HK-2 (cell line): ENCODE data around the gene PLA2G2C.
"Not testable (repeated sequence)": the region's sequence is repeated elsewhere in the genome, so short reads cannot be mapped to it uniquely, and the experiment has no call there.

Source experiments
- DNase-seq: peaks from one replicate; pipeline ENCODE4 v3.0.0-alpha.2; 2018; ENCODE audit not compliant: unreplicated experiment

Gene PLA2G2C

GRCh38 chr1:20185834-20186782, at the start of gene PLA2G2C, which contains the start of gene UBXN10:
Gene PLA2G2C, minus strand, starts transcription at chr1:20186518. Its CDS starts 9,155 bp downstream, at chr1:20177363.
Gene UBXN10, plus strand, starts transcription at chr1:20186096. Its CDS starts 4,466 bp downstream, at chr1:20190562.
- DNase-seq, result no peak

DNA sequence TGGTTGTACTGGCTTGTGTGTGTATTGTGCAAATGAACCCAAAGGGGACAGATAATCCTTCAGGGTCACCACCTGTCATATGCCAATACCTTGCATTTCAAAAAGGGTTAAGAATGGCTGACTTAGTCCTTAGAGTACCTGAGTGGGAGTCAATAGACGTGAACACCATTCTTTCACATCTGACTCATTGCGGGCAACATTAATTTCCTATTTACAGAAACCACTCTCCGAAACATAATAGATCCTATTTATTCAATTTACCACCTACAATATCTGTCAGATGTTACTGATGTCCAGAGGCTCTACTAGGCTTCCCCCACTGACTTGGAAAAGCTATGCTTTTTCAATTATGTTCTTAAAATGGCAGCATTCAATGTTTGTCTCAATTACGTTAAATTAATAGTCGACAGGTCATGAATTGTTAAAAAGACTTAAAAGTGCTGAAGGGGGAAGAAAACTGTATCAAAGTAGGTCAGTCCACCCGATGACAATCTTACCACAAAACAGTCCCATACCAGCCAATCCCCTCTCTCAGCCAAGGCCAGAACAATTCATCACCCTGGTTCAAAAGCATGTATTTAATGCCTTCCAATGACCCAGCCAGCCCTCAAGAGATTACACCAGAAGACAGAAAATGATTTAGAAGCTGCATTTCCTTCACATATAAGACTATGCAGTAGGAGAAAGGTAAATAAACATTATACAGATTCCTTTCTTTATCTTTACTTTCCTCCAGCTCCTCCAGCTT, 48.6 kb upstream of the PLA2G2C start:
- DNase-seq, result no peak

GRCh38 chr1:20233866-20234265, 47.5 kb upstream of the PLA2G2C start:
- no peak for DNase-seq

GRCh38 chr1:20233394-20233793, 47.1 kb upstream of the PLA2G2C start:
- DNase-seq, result no peak

DNA sequence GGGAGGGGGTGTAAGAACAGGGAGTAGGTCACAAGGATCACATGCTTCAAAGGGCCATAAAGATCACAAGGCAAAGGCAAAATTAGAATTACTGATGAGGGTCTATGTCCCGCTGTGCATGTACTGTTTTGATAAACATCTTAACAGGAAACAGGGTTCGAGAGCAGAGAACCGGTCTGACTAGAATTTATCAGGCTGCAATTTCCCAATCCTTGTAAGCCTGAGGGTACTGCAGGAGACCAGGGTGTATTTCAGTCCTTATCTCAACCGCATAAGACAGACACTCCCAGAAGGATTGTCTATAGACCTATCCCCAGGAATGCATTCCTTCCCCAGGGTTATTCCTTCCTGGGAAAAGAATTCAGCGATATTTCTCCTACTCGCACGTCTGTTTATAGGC, 46.2 kb upstream of the PLA2G2C start:
- DNase-seq, result not testable (repeated sequence)

- DNase-seq, result no peak
Measured at GRCh38 chr1:20229171-20229570, 42.9 kb upstream of the PLA2G2C start.

DNA sequence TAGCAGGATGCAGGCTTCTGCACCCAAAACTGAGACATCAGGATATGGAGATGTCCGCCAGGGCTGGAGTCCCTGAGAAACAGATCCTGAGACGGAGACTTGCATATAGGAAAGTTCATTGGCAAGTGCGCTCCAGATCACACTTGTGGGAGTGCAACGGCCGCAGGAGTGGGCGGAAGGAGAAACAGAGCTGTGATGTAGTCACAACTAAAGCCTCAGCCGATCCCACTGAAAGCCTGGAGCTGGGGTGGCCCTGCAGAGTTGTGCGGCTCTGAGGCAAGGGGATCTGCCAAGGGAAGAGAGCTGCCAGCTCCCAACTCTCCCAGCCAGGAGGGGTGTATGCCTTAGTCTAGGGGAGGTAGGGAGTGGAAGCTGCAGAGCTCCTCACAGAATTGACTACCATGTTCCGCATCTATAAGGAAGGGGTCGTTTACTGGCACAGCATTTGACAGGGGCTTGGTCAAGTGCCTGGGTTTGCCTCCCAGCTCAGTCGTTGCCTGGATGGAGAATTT, 42.1 kb upstream of the PLA2G2C start:
- DNase-seq, result no peak

DNA sequence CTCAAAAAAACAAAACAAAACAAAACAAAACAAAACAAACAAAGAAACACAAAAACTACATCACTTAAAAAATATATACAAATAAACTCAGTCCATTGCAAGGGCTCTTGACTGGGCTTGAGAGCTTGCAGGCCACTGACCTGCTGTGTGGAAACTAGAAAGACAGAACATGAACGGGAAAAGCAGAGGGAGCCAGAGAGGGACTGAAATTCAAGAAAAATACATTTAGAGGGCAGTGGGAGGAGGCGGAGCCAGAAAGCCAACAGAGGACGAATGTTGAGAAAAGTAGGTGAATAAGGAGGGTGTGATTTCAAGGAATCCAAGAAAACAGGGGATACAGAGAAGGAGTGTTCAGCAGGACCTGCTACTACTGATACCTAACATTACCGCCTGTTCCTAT, 41.4 kb upstream of the PLA2G2C start:
- no peak for DNase-seq

DNA sequence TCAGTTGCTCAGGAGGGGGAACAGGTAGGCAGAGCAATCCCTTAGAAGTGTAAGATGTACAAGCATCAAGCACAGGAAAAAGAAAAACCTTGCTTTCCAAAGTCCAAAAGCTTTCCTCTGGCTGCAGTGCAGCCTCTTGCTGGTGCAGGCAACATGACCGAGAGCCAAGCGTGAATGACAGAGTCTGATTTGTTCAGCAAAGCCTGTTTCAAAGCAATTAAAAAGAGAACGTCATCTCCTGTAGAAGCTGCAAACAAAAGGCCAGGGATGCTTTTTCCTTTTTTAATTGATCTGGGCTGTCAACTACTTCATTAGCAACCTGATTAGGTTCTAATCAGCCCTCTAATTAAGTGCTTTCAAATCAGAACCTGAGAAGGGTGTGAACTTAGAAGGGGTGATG, 38.2 kb upstream of the PLA2G2C start:
- DNase-seq, result no peak

DNA sequence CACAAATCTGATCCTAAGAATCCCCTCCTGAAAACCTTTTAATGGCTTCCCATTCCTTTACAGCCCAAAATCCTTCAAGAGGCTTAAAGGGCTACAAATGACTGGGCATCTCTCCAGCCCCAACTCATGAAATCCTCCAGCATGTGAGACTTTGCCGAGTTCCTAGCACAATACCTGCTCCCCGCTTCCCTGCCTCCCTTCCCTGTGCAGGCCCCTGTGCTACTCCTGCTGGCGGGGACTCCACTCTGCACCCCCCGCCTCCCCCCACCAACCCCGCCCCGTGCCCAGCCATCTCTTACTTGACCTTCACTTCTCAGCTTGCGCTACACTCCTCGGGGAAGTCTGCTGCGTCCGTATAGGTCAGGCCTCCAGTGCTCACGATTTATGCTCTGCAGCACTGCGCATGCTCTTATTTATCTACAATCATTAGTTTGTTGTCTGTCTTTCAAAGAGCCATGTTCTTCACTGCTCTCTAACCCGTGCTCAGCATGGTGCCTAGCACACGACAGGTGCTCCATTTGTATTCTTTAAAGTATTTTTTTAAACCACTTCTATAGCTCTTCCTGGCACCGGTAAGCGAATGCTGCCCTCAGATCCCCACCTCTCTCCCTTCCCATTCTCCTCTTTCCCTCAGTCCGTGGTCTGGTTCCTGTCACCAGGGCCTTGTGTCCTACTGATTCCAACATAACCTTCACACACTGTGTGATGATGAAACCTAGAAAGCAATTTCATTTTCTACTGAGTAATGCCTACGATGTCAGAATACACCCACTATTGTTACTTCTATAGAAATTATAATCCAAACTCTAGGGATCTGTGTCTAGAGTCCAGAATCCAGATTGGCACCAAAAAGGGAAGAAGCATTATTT, 37.5 kb upstream of the PLA2G2C start:
- no peak for DNase-seq

DNA sequence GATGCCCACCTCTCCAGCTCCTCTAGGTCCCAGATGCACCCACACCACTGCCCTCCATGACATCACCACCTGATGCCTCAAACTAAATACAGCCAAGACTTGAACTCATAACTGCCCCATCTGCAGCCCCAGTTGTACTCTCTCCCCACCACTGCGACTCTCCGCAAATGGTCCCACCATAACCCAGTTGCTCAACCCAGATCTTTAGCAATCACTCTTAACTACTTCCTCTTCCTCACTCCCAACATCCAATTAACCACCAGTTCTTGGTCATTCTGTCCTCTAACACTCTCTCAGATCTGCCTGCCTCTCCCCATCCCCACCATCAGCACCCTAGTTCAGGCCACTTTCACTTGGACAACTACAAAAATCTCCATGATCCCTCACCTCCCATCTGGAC, 36.8 kb upstream of the PLA2G2C start:
- DNase-seq, result no peak

- DNase-seq, result no peak
Measured at GRCh38 chr1:20220036-20220435, 33.7 kb upstream of the PLA2G2C start.

GRCh38 chr1:20219053-20219452, 32.7 kb upstream of the PLA2G2C start:
- not testable (repeated sequence) for DNase-seq

DNA sequence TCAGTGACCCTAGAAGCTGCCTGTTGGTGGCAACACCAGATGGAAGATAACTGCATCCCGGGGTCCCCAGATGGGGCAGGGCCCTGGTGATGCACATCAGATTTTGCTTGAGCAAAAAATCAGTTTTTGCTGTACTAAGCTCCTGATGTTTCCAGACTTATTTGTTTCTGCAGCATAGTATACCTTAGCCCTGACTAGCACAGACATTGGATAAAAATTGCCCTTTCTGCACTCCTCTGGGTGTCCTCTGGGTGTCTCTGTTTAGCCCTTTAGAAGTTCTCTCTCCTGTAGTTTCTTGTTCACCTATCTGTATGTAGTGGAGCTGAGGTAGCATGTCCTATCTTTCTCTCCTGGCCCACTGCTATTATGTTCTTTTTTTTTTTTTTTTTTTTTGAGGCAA, 30.3 kb upstream of the PLA2G2C start:
- no peak for DNase-seq

DNA sequence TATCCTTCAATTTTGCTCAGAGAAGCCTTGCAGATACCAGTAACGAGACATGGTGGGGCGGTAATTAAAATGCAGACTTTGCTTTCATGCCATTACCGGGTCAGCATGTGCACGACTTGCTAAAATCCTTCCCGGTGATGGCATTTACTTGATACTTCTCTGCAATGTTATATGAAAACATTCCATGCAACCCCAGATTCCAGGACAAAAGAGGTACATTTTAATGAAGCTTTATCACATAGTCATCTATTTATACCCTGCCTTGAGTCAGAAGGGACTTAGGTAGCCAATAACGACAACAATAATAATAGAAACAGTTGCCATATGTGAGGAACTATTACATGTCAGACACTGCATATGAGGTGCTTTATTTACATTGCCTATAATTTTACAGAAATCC, 29.4 kb upstream of the PLA2G2C start:
- DNase-seq, result no peak

DNA sequence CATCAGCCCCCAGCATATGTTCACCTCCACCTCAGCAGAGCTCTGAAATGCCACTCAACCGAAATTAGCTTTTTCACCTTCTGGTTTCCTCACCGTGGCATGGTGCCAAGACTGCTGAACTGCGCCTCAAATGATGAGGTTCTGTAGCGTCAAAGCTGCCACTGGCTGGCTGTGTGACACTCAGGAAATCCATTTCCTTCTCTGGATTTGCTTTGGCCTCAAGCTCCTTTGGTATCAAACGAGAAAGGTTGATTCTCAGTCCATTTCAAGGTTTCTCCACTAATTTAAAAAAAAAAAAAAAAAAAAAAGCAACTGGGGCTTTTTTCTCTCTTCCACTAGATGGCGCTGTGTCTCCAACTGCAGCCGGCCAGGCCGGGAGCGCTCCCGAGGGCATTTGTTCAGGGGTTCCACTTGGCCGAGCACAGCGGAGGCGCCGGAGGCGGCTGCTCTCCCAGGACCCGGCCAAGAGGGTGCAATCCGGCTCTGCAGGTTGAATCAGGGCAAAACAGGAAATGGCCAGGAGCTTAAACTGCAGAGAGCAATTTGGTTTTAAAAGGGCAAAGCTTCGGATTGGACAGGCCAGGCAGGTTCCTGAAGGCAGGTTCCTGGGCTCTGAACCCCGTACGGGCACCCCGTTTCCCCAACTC, 26.5 kb upstream of the PLA2G2C start:
- peak; percentile 90 for DNase-seq

GRCh38 chr1:20212085-20212684, 25.9 kb upstream of the PLA2G2C start:
- no peak for DNase-seq

DNA sequence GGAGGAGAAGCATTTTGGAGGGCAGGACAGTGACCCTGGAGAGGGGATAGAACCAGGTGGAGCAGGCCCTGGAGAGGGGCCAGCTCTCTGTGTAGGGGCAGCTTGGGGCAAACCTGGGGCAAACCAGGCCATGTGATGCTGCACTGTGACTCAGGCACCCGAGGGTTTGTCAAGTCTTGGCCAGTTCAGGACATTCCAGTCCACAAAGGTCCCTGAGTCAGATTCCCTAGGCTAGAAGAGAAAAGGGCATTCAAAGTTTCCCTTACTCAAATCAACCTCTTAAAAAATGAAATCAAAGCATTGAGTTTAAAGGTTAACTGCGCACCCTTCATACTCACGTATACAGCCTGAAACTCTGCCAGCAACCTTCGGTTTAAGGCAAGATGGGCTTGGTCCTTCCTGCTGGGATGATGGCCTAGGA, 25.2 kb upstream of the PLA2G2C start:
- DNase-seq, result peak; percentile 13

- no peak for DNase-seq
Measured at GRCh38 chr1:20210736-20211460, 24.6 kb upstream of the PLA2G2C start.

GRCh38 chr1:20209471-20209870, 23.2 kb upstream of the PLA2G2C start:
- no peak for DNase-seq
